ENCODE data around the gene THEMIS2. TPM values are rescaled to one million over a fixed set of nuclear protein-coding genes. Genes with fewer than 3 reads are reported as not detected.

The THEMIS2 gene
- total and polyA plus RNA-seq, 3 experiments from 2014 or later: 12.4 to 63.3 (median 15.6) TPM

- Mint-ChIP-seq H3K36me3 (peaks cover 0 to 51% (median 4%) of the 10 kb centered on the region in 3 donors), H3K27me3 (no peaks in the 10 kb centered on the region), H3K4me1 (peaks cover 21 to 56% (median 38%) of the 10 kb centered on the region in 3 donors), H3K4me3 (peak overlapping the region in 3 of 7 donors; percentile 20 to 60 (median 33)), H3K27ac (peak overlapping the region in 5 of 8 donors; percentile 17 to 82 (median 33)), H3K9me3 (no peaks in the 10 kb centered on the region)
- no peak overlapping the region for H3K4me3 ChIP-seq (ENCODE audit: low read length)
- POLR2A ChIA-PET: no interaction called here
- no peaks in the 10 kb centered on the region for H3K27me3 ChIP-seq (ENCODE audit: insufficient read depth, low read length, poor library complexity, severe bottlenecking)
- peak in 1 of 5 donors; percentile 40 for DNase-seq
- CTCF ChIA-PET: interaction anchor here (1.4 to 2.2 kb wide), 3 partner anchors 14 to 83 kb away, joined by 3 to 4 read pairs (median 4); partner anchors contain the start of gene XKR8
- peaks cover 25% of the 10 kb centered on the region for H3K36me3 ChIP-seq (ENCODE audit: insufficient read depth, low read length)
- peaks cover 28% of the 10 kb centered on the region for H3K4me1 ChIP-seq (ENCODE audit: insufficient read depth, low read length)
- no peaks in the 10 kb centered on the region for H3K9me3 ChIP-seq (ENCODE audit: low read length)
- H3K27ac ChIP-seq (ENCODE audit: low read depth, low read length): no peak overlapping the region
These were observed 4.2 kb downstream of the THEMIS2 start for GRCh38 chr1:27876341-27877114.

DNA sequence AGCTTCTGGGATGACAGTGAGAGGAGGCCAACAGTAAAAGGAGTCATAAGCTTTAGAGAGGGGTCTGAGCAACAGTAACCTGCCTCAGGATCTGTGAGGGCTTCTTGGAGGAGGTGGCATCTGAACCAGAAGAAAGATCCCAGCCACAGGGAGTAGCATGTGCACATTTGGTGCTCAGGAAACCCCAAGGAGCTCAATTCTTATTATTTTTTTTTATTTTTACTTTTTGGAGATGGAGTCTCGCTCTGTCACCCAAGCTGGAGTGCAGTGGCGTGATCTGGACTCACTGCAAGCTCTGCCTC is 4.7 kb downstream of the THEMIS2 start:
- Histone ChIP-seq H3K9me3 (ENCODE audit: low read length) (no peaks in the 10 kb centered on the region), H3K27ac (ENCODE audit: low read depth, low read length) (no peak overlapping the region), H3K27me3 (ENCODE audit: insufficient read depth, low read length, poor library complexity, severe bottlenecking) (no peaks in the 10 kb centered on the region), H3K4me3 (ENCODE audit: low read length) (no peak overlapping the region), H3K36me3 (ENCODE audit: insufficient read depth, low read length) (peaks cover 25% of the 10 kb centered on the region), H3K4me1 (ENCODE audit: insufficient read depth, low read length) (peaks cover 24% of the 10 kb centered on the region)
- no peaks in the 10 kb centered on the region for H3K9me3 Mint-ChIP-seq
- ChIA-PET POLR2A (interaction anchor here (1.1 kb wide), 1 partner anchor 10 kb away, joined by 3 read pairs; no protein-coding TSS in a partner anchor), CTCF (interaction anchor here (1.4 to 1.7 kb wide), 2 partner anchors 19 to 82 kb away, joined by 3 to 4 read pairs; partner anchors contain the start of gene XKR8)
- no peak for DNase-seq
- H3K36me3 Mint-ChIP-seq: peaks cover 0 to 55% (median 4%) of the 10 kb centered on the region in 3 donors
- no peaks in the 10 kb centered on the region for H3K27me3 Mint-ChIP-seq
- H3K27ac Mint-ChIP-seq: peak overlapping the region in 5 of 8 donors; percentile 17 to 82 (median 33)
- H3K4me1 Mint-ChIP-seq: peaks cover 21 to 53% (median 36%) of the 10 kb centered on the region in 3 donors
- H3K4me3 Mint-ChIP-seq: no peak overlapping the region

DNA sequence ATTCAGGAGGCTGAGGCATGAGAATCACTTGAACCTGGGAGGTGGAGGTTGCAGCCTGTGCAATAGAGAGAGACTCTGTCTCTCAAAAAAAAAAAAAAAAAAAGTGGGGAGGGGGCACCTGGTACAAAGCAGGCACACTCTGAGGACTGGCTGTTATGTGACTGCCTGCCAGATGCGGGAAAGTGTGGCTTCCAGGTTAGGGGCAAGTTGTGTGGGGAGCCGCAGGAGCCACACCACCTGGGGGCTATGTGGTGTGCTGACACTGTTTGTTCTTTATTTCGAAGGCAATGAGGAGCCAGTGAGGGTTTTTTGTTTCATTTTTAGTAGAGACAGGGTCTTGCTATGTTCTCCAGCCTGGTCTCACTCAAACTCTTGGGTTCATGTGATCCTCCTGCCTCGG is 5.7 kb downstream of the THEMIS2 start:
- ChIA-PET POLR2A (interaction anchor here (1.1 kb wide), 1 partner anchor 9 kb away, joined by 3 read pairs; no protein-coding TSS in a partner anchor), CTCF (interaction anchor here (1.7 kb wide), 1 partner anchor 20 kb away, joined by 4 read pairs; no protein-coding TSS in a partner anchor)
- H3K27me3 Mint-ChIP-seq: no peaks in the 10 kb centered on the region
- Histone ChIP-seq H3K27me3 (ENCODE audit: insufficient read depth, low read length, poor library complexity, severe bottlenecking) (no peaks in the 10 kb centered on the region), H3K4me3 (ENCODE audit: low read length) (no peak overlapping the region), H3K27ac (ENCODE audit: low read depth, low read length) (no peak overlapping the region), H3K4me1 (ENCODE audit: insufficient read depth, low read length) (peaks cover 22% of the 10 kb centered on the region), H3K9me3 (ENCODE audit: low read length) (no peaks in the 10 kb centered on the region), H3K36me3 (ENCODE audit: insufficient read depth, low read length) (peaks cover 25% of the 10 kb centered on the region)
- peaks cover 18 to 48% (median 32%) of the 10 kb centered on the region in 3 donors for H3K4me1 Mint-ChIP-seq
- H3K27ac Mint-ChIP-seq: peak overlapping the region in 5 of 8 donors; percentile 34 to 93 (median 68)
- peak overlapping the region in 1 of 7 donors; percentile 16 for H3K4me3 Mint-ChIP-seq
- H3K9me3 Mint-ChIP-seq: no peaks in the 10 kb centered on the region
- peaks cover 0 to 61% (median 6%) of the 10 kb centered on the region in 3 donors for H3K36me3 Mint-ChIP-seq
- no peak for DNase-seq

DNA sequence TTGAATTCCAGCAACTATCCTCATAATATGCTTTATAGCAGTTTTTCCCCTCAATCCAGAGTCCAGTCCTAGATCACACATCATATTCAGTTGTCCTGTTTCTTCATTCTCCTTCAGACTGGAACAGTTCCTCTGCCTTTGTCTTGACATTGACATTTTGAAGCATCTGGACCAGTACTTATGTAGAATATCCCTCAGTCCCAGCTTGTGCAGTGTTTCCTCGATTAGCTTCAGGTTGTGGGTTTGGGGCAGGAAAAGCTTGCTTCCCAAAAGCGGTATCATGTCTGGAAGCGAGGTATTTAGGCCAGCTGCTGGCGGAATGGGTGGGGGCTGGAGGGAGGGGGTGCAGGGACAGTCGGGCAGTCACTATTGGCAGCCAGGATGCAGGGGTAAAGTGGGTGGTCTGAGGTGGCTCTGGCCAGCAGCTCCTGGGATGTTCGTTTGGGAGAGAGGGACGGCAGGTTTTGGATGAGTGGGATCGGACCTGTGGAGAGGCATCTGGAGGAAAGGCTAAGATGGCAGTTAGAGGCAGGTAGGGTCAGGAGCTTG is 6.5 kb downstream of the THEMIS2 start:
- CTCF ChIA-PET: no interaction called here
- H3K9me3 Mint-ChIP-seq: no peaks in the 10 kb centered on the region
- H3K4me3 ChIP-seq (ENCODE audit: low read length): no peak overlapping the region
- peaks cover 0 to 67% (median 10%) of the 10 kb centered on the region in 3 donors for H3K36me3 Mint-ChIP-seq
- no peak overlapping the region for H3K27ac ChIP-seq (ENCODE audit: low read depth, low read length)
- no peak for DNase-seq
- peaks cover 13 to 48% (median 31%) of the 10 kb centered on the region in 3 donors for H3K4me1 Mint-ChIP-seq
- H3K4me1 ChIP-seq (ENCODE audit: insufficient read depth, low read length): peaks cover 16% of the 10 kb centered on the region
- POLR2A ChIA-PET: no interaction called here
- H3K27me3 Mint-ChIP-seq: no peaks in the 10 kb centered on the region
- no peaks in the 10 kb centered on the region for H3K27me3 ChIP-seq (ENCODE audit: insufficient read depth, low read length, poor library complexity, severe bottlenecking)
- H3K9me3 ChIP-seq (ENCODE audit: low read length): no peaks in the 10 kb centered on the region
- H3K4me3 Mint-ChIP-seq: no peak overlapping the region
- H3K27ac Mint-ChIP-seq: peak overlapping the region in 4 of 8 donors; percentile 20 to 91 (median 76)
- peaks cover 25% of the 10 kb centered on the region for H3K36me3 ChIP-seq (ENCODE audit: insufficient read depth, low read length)

DNA sequence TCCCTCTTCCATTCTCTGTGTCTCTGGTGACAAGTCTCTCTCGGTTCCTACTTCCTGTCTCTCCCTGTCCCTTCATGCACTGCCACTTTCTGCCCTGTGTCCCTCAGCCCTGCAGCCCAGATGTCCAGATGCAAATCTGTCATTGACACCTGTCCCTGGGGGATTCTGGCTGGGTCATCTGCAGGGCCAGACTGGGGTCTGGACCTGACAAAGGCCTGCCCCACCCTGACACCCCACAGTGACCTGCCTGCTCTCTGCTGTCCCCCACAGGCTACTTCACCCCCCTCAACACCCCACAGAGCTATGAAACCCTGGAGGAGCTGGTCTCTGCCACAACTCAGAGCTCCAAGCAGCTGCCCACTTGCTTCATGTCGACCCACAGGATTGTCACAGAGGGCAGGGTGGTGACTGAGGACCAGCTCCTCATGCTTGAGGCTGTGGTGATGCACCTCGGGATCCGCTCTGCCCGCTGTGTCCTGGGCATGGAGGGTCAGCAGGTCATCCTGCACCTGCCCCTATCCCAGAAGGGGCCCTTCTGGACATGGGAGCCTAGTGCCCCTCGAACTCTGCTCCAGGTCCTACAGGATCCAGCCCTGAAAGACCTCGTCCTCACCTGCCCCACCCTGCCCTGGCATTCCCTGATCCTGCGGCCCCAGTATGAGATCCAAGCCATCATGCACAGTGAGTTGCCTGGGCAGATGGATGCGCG is 7.2 kb downstream of the THEMIS2 start:
- Mint-ChIP-seq H3K27ac (peak overlapping the region in 4 of 8 donors; percentile 38 to 91 (median 76)), H3K4me3 (no peak overlapping the region), H3K27me3 (no peaks in the 10 kb centered on the region), H3K9me3 (no peaks in the 10 kb centered on the region), H3K4me1 (peaks cover 20 to 51% (median 38%) of the 10 kb centered on the region in 3 donors), H3K36me3 (peaks cover 0 to 74% (median 15%) of the 10 kb centered on the region in 3 donors)
- ChIA-PET POLR2A (no interaction called here), CTCF (no interaction called here)
- Histone ChIP-seq H3K4me1 (ENCODE audit: insufficient read depth, low read length) (peaks cover 13% of the 10 kb centered on the region), H3K36me3 (ENCODE audit: insufficient read depth, low read length) (peaks cover 25% of the 10 kb centered on the region), H3K27me3 (ENCODE audit: insufficient read depth, low read length, poor library complexity, severe bottlenecking) (no peaks in the 10 kb centered on the region), H3K9me3 (ENCODE audit: low read length) (no peaks in the 10 kb centered on the region), H3K27ac (ENCODE audit: low read depth, low read length) (no peak overlapping the region), H3K4me3 (ENCODE audit: low read length) (no peak overlapping the region)
- DNase-seq: no peak

DNA sequence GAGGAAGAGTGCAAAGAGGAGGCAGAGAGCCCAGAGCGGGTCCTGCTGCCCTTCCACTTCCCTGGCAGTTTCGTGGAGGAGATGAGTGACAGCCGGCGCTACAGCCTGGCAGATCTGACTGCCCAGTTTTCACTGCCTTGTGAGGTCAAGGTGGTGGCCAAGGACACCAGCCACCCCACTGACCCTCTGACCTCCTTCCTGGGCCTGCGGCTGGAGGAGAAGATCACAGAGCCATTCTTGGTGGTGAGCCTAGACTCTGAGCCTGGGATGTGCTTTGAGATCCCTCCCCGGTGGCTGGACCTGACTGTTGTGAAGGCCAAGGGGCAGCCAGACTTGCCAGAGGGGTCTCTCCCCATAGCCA is 10.2 kb downstream of the THEMIS2 start:
- H3K4me1 ChIP-seq (ENCODE audit: insufficient read depth, low read length): peaks cover 35% of the 10 kb centered on the region
- H3K27ac Mint-ChIP-seq: peak overlapping the region in 3 of 8 donors; percentile 39 to 85 (median 51)
- H3K36me3 Mint-ChIP-seq: peaks cover 0 to 88% (median 15%) of the 10 kb centered on the region in 3 donors
- peaks cover 33% of the 10 kb centered on the region for H3K36me3 ChIP-seq (ENCODE audit: insufficient read depth, low read length)
- CTCF ChIA-PET: no interaction called here
- peak overlapping the region in 1 of 7 donors; percentile 8 for H3K4me3 Mint-ChIP-seq
- H3K4me1 Mint-ChIP-seq: peaks cover 42 to 60% (median 54%) of the 10 kb centered on the region in 3 donors
- no peak overlapping the region for H3K27ac ChIP-seq (ENCODE audit: low read depth, low read length)
- POLR2A ChIA-PET: no interaction called here
- DNase-seq: no peak
- H3K9me3 ChIP-seq (ENCODE audit: low read length): no peaks in the 10 kb centered on the region
- no peak overlapping the region for H3K4me3 ChIP-seq (ENCODE audit: low read length)
- H3K27me3 Mint-ChIP-seq: no peaks in the 10 kb centered on the region
- H3K27me3 ChIP-seq (ENCODE audit: insufficient read depth, low read length, poor library complexity, severe bottlenecking): no peaks in the 10 kb centered on the region
- no peaks in the 10 kb centered on the region for H3K9me3 Mint-ChIP-seq

- Mint-ChIP-seq H3K27me3 (no peaks in the 10 kb centered on the region), H3K4me3 (peak overlapping the region in 2 of 7 donors; percentile 68 to 74), H3K36me3 (peaks cover 0 to 83% (median 13%) of the 10 kb centered on the region in 3 donors), H3K27ac (peak overlapping the region; percentile 10 to 97 (median 92)), H3K4me1 (peaks cover 41 to 60% (median 52%) of the 10 kb centered on the region in 3 donors), H3K9me3 (no peaks in the 10 kb centered on the region)
- Histone ChIP-seq H3K4me3 (ENCODE audit: low read length) (no peak overlapping the region), H3K9me3 (ENCODE audit: low read length) (no peaks in the 10 kb centered on the region), H3K4me1 (ENCODE audit: insufficient read depth, low read length) (peaks cover 45% of the 10 kb centered on the region), H3K27me3 (ENCODE audit: insufficient read depth, low read length, poor library complexity, severe bottlenecking) (no peaks in the 10 kb centered on the region), H3K36me3 (ENCODE audit: insufficient read depth, low read length) (peaks cover 31% of the 10 kb centered on the region), H3K27ac (ENCODE audit: low read depth, low read length) (no peak overlapping the region)
- ChIA-PET POLR2A (no interaction called here), CTCF (no interaction called here)
- no peak for DNase-seq
These were observed 11.2 kb downstream of the THEMIS2 start for GRCh38 chr1:27883536-27883935.

Data from CD8-positive, alpha-beta memory T cell (primary cell).